ENCODE measurements around the gene F7. TPM values are rescaled to one million over a fixed set of nuclear protein-coding genes. Genes with fewer than 3 reads are reported as not detected.
A peak's percentile ranks its signal among the peaks of the same experiment; 100 is the strongest.

The F7 gene
- total and polyA plus RNA-seq, 7 donors, result 0.36 TPM; not detected in 6

DNA sequence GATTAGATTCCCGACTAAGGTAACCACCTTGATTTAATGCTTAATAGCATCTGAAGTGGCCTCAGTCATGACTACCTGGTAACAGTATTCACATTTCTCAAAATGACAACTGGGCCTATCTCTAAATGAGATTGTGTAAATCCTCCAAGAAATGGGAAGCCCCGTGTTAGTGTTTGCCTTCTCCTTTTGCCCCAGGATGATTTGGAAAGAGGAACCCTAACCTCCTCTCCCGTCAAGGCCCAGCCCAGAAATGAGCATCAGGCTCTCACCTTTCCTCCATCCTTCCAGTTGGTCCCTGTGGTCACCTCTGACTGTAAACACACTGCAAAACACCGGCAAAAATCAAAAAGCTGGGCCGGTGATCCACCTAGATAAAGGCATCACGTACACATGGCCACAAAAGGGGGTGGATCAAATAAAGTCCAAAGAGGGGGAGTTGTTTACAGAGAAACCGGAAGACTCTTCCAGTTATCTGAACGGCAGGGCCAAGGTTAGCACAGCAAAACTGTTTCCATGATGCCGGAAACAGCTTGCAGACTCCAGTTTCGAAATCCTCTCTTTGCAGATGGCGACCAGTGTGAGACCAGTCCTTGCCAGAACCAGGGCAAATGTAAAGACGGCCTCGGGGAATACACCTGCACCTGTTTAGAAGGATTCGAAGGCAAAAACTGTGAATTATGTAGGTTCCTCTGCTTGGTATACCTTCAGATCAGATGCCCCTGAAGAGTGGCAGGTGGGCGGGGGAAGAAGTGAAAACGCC is 33.4 kb downstream of the F7 start:
- 83 to 84% methylated on average over 16 of the region's 16 CpGs for WGBS, 2 donors
- Histone ChIP-seq H3K36me3 (no peaks in the 10 kb centered on the region), H3K4me1 (no peaks in the 10 kb centered on the region), H3K27ac (no peak overlapping the region), H3K9me3 (no peaks in the 10 kb centered on the region), H3K4me3 (no peak overlapping the region), H3K27me3 (no peaks in the 10 kb centered on the region)
- TF ChIP-seq POLR2AphosphoS5 (IDR thresholded peaks at IDR 0.05) (no peak), CTCF (IDR thresholded peaks at IDR 0.05) (no peak), EP300 (IDR thresholded peaks at IDR 0.05) (no peak), POLR2A (IDR thresholded peaks at IDR 0.05) (no peak)
- intact Hi-C loops (cut with DNase I), result no loop called here
- no peak for DNase-seq

DNA sequence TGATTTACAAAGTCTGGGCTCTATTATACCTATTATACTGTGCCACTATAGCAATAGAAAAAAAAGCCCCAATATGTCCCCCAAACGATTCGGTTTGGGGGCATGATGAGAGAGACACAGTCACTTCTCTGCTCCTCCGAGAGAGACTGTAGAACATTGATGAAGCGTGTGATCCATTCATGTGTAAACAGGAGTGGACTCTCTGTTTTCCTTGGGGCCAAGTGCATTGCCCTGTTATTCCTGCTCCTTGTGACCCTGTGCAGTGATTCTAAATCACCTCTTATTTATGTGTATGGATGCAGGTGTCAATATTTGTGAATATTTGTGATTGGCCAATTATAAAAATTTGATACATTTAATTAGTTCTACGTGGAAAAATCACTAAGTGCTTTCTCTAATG is 34.0 kb downstream of the F7 start:
- no peaks in the 10 kb centered on the region for H3K36me3 ChIP-seq
- 79 to 88% methylated on average over 5 of the region's 5 CpGs for WGBS, 2 donors

DNA sequence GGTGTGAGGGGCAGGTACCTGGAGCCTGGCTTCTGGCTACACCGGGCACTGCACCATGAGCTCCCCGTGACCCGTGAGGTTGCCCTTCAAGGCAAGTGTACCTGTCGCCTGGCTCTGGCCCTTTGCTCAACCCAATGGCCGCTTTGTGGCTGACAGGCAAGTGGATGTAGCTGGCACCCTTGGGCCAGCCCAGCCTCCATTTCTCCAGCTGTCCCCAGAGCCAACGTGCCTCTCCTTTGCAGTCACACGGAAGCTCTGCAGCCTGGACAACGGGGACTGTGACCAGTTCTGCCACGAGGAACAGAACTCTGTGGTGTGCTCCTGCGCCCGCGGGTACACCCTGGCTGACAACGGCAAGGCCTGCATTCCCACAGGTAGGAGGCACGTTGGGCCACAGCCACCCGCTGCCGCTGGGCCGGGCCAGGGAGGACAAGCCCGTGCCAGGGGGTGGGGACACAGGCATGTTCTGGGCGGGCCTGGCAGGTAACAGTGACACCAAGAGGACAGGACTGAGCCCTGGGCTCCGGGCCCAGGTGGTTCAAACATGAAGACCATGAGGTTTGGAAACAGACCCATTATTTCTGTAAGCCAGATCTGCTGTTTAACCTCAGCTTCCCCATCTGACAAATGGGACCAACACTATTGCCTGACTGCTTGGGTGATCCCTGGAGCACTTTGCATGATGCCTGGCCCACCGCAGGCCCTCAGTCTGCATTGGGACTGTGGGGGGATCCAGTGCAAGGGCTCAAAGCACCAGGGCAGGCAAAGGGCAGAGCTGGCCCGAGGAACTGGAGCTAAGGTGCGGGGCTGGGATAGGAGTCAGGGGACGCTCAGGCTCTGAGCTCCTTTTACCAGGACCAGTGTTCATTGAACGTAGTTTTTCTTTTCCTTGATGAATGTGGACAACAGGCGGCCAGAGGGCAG is 35.3 kb downstream of the F7 start:
- intact Hi-C loops (cut with DNase I), result no loop called here
- TF ChIP-seq EP300 (IDR thresholded peaks at IDR 0.05), result no peak
- TF ChIP-seq CTCF (IDR thresholded peaks at IDR 0.05), result no peak
- TF ChIP-seq POLR2AphosphoS5 (IDR thresholded peaks at IDR 0.05), result no peak
- TF ChIP-seq POLR2A (IDR thresholded peaks at IDR 0.05), result no peak
- no peaks in the 10 kb centered on the region for H3K9me3 ChIP-seq
- no peak overlapping the region for H3K4me3 ChIP-seq
- no peaks in the 10 kb centered on the region for H3K27me3 ChIP-seq
- H3K4me1 ChIP-seq, result no peaks in the 10 kb centered on the region
- no peak overlapping the region for H3K27ac ChIP-seq
- WGBS, 2 donors, result 90 to 93% methylated on average over 26 of the region's 26 CpGs
- DNase-seq, result peak; percentile 53
- no peaks in the 10 kb centered on the region for H3K36me3 ChIP-seq

More for the DNA sequence above, 34.0 kb downstream of the F7 start:
- no peak for DNase-seq
- Histone ChIP-seq H3K27ac (no peak overlapping the region), H3K9me3 (no peaks in the 10 kb centered on the region), H3K27me3 (no peaks in the 10 kb centered on the region), H3K4me3 (no peak overlapping the region), H3K4me1 (no peaks in the 10 kb centered on the region)
- intact Hi-C loops (cut with DNase I), result no loop called here
- TF ChIP-seq CTCF (IDR thresholded peaks at IDR 0.05) (no peak), POLR2AphosphoS5 (IDR thresholded peaks at IDR 0.05) (no peak), POLR2A (IDR thresholded peaks at IDR 0.05) (no peak), EP300 (IDR thresholded peaks at IDR 0.05) (no peak)

- Histone ChIP-seq H3K4me3 (no peak overlapping the region), H3K36me3 (no peaks in the 10 kb centered on the region), H3K27me3 (no peaks in the 10 kb centered on the region), H3K27ac (no peak overlapping the region), H3K9me3 (no peaks in the 10 kb centered on the region), H3K4me1 (no peaks in the 10 kb centered on the region)
- TF ChIP-seq CTCF (IDR thresholded peaks at IDR 0.05), result no peak
- no peak for TF ChIP-seq EP300 (IDR thresholded peaks at IDR 0.05)
- no peak for TF ChIP-seq POLR2AphosphoS5 (IDR thresholded peaks at IDR 0.05)
- TF ChIP-seq POLR2A (IDR thresholded peaks at IDR 0.05), result no peak
- WGBS, 2 donors, result 87 to 93% methylated on average over 18 of the region's 18 CpGs
- intact Hi-C loops (cut with DNase I), result no loop called here
- DNase-seq, result no peak
Measured at GRCh38 chr13:113141601-113141970, 36.0 kb downstream of the F7 start.

Measured in sigmoid colon (tissue), 7 donors.